KG1 (cell line): Measurements from ENCODE around the gene DUSP22.
"Not testable (repeated sequence)": the region's sequence is repeated elsewhere in the genome, so short reads cannot be mapped to it uniquely, and the experiment has no call there.

Source experiments
- DNase-seq: peaks from one replicate; lab custom pipeline; 2025; lab: John Stamatoyannopoulos, UW

The DUSP22 gene

DNA sequence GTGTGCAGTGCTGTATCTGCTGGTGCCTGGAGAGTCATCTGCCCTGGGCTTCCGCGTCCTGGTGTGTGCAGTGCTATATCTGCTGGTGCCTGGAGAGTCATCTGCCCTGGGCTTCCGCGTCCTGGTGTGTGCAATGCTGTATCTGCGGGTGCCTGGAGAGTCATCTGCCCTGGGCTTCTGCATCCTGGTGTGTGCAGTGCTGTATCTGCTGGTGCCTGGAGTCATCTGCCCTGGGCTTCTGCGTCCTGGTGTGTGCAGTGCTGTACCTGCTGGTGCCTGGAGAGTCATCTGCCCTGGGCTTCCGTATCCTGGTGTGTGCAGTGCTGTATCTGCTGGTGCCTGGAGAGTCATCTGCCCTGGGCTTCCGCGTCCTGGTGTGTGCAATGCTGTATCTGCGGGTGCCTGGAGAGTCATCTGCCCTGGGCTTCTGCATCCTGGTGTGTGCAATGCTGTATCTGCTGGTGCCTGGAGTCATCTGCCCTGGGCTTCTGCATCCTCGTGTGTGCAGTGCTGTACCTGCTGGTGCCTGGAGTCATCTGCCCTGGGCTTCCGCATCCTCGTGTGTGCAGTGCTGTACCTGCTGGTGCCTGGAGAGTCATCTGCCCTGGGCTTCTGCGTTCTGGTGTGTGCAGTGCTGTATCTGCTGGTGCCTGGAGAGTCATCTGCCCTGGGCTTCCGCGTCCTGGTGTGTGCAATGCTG, 33.0 kb downstream of the DUSP22 start:
- DNase-seq, result not testable (repeated sequence)

DNA sequence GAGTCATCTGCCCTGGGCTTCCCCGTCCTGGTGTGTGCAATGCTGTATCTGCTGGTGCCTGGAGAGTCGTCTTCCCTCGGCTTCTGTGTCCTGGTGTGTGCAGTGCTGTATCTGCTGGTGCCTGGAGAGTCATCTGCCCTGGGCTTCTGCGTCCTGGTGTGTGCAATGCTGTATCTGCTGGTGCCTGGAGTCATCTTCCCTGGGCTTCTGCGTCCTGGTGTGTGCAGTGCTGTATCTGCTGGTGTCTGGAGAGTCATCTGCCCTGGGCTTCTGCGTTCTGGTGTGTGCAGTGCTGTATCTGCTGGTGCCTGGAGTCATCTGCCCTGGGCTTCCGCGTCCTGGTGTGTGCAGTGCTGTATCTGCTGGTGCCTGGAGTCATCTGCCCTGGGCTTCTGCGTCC, 33.8 kb downstream of the DUSP22 start:
- not testable (repeated sequence) for DNase-seq

DNA sequence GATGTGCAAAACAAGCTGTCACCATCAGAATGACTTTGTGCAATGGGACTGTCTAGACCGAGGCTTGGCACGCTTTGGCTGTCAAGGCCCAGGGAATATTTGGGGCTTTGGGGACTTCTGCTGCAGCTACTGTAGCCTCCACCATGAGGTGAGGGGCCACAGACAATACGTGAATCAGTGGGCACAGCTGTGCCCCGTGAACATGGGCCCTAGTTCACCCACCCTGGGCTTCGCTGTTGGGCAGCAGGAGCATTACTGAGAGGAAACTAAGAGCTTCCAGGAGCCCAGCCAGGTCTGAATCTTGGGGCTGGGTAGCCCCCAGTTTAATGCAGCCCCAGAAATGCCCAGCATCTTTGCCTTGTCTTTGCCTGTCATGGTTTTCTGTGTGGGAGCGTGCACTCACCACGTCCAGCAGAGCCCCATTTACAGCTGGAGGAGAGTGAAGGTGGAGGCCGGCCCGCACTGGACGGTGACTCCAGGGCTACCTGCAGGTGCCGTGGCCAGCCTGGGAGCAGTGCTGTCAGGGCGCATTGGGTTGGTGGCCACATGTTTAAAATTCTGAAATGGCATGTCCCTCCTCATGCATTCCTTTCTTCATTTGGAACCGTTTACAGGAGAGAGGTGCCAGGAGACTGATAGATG, 34.7 kb downstream of the DUSP22 start:
- DNase-seq, result no peak

DNA sequence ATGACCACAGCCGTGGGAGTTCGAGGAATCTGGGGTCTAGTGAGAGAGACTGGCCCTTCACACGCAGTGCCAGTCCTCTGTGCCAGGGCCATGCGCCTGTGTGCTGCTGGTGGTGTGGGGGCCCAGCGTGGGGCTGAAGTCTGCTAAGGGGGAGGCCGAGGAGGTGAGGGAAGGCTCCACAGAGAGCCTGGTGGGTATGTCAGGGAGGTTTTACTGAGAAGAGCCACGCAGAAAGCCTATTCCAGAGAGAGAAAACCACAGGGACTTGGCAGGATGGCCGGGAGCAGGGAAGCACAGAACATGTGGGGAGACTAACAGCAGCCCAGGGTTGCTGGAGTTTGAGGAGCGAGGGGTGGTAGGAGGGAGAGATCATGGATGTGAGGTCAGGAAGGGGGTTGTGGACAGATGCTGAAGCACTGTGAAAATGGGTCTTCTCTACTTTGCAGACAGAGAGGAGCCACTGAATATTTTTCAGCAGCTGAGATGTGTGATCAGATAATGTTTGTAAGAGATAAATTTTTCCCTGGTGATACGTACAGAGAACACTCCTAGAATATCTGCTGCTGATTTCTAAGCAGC, 35.3 kb downstream of the DUSP22 start:
- DNase-seq, result no peak

DNA sequence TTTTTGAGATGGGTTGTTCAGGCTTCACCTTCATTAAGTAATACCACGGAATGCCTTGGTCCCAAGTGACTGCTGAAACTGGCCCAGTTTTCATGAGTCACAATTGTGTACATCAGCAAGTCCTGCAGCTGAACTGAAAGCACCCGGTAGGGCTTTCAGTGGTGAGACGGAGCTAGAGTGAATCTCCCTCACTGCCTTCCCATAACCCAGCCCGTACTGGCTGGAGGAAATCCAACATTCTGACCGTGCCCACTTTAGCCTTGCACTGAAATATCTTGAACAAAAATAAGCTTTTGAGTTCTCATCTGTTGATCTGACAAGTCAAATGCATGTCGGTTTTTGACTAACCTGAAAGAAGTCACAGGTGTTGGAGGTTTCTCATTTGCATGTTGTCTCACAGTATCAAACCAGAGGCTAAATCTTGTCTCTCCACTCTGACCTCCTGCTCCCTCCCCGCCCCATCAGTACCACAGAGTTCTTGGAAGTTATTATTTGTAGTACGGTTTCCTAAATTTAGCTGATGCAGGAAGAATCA, 35.9 kb downstream of the DUSP22 start:
- DNase-seq, result no peak

DNA sequence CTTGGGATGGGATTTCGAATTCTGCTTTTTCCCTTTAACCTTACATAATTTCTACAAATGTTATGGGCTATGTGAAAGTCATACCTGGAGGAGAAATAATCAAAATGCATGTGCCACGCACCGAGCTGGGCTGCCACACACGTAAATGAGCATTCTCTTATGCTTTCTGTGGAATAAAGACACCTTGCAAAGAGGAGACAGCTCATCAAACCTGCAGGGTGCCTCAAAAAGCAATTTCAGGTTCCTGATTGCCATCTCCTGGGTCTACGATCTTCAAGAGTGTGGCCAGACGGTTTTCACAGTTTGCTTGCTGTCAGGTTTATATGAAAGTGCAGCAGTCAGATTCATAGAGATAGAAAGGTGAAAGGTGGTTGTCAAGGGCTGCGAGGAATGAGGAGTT, 36.6 kb downstream of the DUSP22 start:
- DNase-seq, result no peak

DNA sequence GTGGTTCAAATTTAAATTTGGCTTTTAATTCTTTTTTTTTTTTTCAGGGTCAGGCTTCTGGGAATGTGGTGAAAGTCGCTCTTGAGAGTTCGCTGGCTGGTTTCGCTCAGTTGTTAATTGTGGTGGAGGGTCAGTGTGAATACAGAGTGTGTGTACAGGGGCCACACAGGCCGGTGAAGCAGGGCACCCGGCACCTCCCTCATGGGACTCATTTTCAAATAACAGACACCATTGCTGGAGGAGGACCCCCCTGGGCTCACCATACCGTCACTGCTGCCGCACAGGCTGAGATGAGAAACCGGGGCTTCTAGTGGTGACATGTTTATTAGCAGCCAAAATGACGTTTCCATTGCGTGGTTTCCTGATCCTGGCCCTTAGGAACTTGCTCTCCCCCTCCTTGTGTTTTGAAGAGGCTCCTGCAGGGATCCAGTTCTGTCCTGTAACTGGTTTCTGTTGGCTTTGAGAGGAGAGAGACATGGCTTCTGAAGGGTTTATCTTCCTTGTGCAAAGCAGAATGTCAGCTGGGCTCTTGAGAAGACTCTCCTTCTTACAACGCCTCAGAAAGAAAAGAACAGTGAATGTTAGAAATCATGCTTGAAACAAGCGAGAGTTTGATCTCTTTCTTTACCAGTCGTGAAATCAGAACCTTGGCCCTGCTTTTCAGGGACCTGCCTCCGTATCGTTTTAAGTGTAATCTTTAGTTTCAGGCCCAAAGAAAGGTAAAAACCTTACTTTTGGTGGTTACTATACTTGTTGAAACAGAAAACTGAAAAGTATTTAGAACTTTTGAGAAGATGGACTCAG, 37.8 kb downstream of the DUSP22 start:
- DNase-seq, result no peak

DNA sequence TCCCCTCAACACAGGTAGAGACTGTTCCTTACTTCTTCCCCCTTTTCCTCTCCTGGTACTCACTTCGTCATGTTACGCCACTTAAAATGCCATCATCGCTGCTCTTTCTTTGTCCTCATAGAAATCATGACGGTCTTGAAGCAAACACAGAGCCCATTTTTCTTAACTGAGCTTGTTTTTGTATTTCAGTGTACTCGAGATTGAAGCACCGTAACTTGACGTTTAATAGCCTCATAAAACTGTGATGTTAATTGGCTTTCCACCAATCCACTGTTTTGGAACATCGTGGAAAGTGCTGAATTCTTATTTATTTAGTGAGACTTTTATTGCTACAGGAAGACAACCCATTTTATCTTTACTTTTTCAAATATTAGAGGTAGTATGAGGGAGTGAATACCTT, 38.7 kb downstream of the DUSP22 start:
- DNase-seq, result no peak

DNA sequence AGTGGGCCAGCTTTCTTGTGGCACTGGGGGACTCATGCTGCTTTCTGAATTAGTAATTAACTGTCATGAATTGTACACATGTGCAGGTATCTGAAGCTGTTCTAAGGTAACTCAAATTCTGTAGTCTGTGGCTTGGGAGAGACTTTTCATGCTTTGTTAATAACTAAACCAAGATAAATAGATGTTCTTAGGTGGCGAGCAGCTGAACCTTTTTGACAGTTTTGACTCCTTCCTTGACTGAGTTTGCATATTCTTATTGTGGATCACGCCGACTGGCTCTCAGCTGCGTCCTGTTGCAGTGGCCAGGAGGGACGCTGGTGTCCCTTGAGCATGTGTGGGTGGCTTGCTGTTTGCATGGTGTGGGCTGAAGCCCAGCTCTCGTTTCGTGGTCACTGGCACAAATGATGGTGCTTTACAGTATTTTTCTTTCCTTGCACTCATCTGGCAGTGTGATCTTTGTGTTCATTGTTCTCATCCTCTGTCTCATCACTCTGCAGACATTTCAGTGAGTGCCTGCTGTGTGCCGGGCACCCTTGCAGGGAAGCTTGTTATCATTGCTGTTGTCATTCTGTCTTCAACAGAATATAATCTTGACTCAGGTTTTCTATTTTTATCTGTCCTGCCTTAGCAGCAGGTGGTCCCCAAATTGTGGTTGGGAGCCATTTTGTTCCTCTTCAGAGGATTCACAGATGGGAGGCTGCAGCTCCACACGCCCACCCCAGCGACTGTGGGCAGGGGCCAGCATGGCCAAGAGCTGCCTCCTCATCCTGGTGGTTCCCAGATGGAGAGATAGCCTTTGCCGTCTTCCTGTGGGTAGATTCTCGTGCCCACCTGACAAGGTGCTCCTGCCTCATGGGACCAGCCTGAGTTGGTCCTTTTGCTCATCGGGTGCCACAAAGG, 39.6 kb downstream of the DUSP22 start:
- DNase-seq, result no peak

DNA sequence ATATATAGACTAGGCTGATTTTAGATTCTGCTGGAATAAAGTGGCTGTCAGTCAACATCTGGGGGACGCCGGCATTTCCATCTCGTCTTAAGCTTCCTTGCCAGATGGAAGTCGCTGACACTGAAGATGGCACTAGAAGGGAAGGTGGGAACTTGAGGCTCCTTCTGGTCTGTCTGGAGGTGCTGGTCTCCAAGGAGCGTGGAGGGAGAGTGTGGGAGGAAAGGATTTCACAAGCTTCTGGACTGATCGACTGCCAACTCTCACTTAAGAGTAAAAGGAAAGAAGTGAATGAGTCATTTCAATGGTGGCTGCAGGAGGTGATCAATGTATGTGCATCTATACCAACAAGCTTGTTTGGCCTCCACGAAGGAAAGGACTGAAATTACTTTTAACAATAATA, 40.4 kb downstream of the DUSP22 start:
- DNase-seq, result no peak

DNA sequence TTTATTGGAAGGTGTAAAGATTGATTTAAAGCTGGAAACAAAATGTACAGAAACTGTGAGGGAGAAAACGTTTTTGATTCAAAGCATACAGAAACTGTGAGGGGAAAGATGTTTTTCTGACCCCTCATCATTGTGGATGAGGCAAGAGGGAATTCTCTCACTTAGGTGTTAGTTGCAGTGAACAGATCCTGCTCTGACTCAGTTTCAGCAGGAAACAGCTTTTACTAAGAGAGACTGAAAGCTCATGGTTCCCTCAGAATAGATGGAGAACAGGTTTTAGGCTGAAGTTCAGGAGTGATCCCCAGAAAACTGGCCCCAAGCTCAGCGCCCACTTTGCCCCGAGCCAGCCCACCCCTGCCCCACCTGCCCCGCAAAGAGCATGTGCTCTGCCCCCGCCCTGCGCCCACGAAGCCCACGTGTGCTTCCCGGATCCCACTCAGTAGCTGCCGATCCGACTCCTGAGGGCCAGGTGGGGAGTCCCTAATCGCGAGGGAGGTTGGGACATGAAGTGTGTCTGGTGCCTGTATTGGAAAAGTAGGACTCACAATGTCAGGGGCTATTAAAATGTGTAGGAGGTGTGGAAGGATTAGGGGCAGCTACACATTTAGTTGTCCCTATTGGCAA, 41.2 kb downstream of the DUSP22 start:
- no peak for DNase-seq

DNA sequence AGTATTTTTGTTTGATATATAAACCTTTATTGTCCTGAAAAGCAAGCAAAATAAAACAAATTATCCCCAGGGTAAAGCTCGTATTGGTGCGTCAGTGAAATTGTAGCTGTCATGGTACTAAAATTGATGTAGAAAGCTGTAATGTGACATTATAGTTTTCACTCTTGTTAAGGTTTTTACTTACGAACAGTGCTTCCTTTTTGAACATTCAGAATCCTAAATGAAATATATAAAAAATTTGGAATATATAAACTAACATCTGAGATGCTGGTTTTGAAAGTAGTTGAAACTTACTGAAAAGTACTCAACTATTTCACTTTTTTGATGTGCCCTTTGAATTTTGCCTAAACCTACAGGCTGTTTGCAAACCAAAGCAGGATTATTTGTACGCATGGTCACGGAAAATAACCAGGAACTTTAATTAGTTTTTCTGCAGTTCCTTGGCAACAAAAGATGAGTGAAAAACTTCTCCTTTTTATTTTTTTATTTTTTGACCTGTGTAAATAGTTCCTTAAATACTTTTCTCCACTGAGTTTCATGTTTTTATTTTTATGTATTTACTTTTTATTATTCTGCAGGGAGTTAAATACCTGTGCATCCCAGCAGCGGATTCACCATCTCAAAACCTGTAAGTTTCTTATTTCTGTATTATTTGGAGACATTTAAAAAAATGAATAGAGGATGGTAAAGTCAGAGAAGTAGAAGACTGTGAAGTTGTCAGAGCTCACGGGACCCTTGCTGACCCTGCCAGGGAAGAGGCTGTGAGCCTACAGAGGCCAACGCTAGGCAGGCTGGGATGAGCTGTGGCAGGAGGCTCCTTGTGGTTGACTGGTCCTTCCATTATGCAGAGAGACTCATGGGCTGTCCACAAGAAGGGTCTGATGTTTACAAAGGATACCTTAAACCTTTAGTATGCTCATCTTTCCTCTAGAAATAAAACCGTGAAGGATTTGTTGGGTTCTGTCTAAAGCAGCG, 42.5 kb downstream of the DUSP22 start:
- no peak for DNase-seq

DNA sequence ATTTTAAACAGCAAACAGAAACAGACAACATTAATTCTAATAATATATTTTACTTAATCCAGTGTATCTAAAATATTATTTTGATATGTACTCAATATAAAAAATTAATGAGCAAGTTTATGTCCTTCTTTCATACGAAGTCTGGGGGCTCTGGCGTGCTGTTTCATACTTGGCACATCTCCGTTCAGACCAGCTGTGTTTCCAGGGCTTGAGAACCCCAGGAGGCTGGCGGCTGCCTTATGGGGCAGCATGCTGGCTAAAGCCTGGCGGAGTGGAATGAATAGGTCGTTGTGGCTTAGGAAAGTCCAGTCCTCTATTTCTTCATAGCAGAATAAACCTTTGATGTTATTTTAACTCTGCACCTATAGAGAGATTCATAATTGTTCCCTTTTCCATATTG, 43.3 kb downstream of the DUSP22 start:
- DNase-seq, result no peak

DNA sequence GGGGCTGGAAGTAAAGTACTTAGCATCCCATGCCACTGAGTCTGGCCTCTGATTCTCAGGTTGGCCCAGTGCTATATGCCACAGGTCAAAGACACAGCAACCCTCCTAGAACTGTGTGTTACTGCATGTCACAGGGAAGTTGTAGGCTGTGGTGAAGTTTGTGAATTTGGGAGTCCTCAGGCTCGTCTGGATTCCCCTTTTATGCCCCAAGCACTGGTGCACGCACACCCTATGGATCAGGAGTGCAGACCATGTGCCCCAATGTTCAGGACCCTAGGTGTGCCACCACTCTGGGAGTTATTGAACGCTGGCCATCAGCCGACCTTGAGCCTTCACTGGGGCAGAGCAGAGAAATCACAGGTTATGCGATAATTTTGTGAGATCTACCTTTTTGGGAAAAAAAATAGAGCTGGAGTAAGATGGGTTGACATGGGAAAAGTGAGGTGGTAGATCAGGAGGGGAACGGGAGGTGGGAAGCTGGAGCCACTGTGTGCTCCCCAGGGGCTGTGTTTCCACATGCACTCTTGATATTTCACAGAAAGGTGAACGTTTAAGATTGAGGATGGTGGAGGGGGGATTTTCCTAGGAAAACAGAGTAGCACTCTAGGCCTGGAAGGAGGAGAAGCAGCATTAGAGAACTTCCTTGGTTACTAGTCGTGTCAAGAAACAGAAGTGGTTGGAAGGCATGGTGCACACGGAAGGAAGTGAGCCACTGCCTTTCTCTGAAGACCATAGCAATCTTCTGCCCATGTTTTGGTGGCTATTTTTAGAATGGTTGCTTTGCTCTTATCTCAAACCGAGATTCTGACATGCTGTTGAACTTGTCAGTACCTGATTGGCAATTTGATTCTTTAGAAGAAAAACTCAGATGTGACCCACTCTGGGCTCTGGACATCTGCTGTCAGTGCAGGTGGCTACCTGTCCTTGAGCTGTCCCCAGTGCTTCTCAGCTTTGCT, 44.1 kb downstream of the DUSP22 start:
- DNase-seq, result no peak

DNA sequence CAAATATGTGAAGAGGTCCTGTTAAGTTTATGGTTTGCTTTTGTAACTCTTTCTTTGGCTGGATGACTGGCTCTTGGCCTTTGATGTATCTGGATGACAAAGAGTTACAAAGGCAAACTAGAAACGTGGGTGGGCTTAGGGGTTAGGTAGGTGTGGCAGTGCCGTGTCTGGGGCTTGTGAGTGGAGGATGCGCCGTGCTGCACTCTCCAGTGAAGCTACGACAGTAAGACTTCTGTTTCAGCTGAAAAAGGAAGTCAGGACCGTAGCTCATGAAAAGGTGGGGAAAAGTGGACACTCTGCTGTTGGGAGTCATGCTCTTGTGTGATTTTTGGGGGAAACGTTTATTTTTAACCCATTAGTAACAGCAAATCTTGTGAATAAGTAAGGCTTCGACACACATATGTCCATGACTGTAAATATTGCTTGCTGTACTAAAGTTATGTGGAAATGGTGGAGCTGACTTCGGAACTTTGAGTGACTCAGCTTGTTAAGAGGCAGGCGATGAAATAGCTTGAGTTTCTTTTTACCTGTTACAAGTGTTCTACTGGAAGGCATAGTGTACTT, 45.6 kb downstream of the DUSP22 start:
- no peak for DNase-seq

DNA sequence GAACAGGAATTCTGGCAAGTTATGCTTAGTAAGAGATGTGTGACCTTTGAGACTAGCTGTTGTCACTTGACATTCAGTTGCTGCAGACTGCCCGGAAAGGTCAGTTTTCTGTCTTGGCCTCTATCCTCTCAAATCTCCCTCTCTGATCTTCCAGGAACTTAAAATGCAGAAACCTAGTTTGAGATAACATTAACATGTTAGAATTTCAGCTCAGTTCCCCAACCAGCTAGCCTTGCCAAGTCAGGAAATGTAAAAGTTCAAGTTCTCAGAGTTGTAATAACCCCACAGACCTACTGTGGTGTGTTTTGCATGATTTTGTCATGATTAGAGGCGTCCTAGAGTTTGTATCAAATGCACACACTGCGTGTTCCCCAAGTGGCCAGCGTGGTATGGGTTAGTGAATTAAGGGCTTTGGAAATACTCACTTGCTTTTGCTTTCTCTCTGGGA, 46.6 kb downstream of the DUSP22 start:
- no peak for DNase-seq

DNA sequence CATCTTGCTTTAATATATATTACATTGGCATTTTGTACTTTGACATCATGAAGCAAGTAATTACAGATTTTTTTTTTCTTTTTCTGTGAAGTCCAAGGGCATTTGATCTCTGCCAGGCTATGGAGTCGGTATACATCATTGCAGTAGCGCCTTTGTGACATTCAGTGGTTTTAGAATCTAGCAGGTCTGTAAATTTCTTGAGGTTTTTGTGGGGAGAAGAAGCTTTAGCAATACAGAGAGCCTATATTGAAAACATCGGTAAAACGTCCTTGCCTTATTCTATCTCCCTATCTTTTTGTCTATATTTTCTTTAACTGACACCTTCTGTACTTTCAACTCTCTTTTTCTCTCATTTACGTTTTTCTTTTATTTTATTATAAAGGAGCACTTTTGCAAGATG, 47.2 kb downstream of the DUSP22 start:
- DNase-seq, result no peak
